Ascending aorta (tissue), 2 donors: Measurements from ENCODE around the gene MAML3. TPM values are rescaled to one million over a fixed set of nuclear protein-coding genes. Genes with fewer than 3 reads are reported as not detected.
A peak's percentile ranks its signal among the peaks of the same experiment; 100 is the strongest.

ENCODE experiments used
- DNase-seq, 2 donors: peaks; one replicate each; pipeline ENCODE4 v3.0.0-alpha.2; 2019; ENCODE audit warnings: low spot score in 2 of 2
- H3K27ac ChIP-seq, 2 donors: fragments of 200-600 bp; sonication (generic); one replicate each; pipeline ENCODE4 v1.5.1; 2016 to 2017; ENCODE audit warnings: mild to moderate bottlenecking in 1 of 2
- H3K27me3 ChIP-seq: fragments of 200-600 bp; sonication (generic); one replicate; pipeline ENCODE4 v1.5.1; 2017
- H3K36me3 ChIP-seq, 2 donors: fragments of 200-600 bp; sonication (generic); one replicate each; pipeline ENCODE4 v1.5.1; 2016
- H3K4me1 ChIP-seq, 2 donors: fragments of 200-600 bp; sonication (generic); one replicate each; pipeline ENCODE4 v1.5.1; 2016 to 2017; ENCODE audit warnings: mild to moderate bottlenecking in 1 of 2
- H3K4me3 ChIP-seq, 2 donors: fragments of 200-600 bp; sonication (generic); one replicate each; pipeline ENCODE4 v1.5.1; 2016 to 2017; ENCODE audit warnings: mild to moderate bottlenecking in 1 of 2
- H3K9me3 ChIP-seq, 2 donors: fragments of 200-600 bp; sonication (generic); one replicate each; pipeline ENCODE4 v1.5.1; 2016
- CTCF ChIP-seq, 3 experiments: fragments of 200-600 bp in 2 of 3; fragments of 450-650 bp in 1 of 3; sonication (generic) in 2 of 3; IDR thresholded peaks; one replicate each; pipeline ENCODE4 v1.5.1; 2016 to 2019; ENCODE audit warnings: antibody characterized with exemption in 3 of 3, mild to moderate bottlenecking in 1 of 3, moderate library complexity in 1 of 3
- intact Hi-C: fragments of 100-400 bp; cut with DNase I; formaldehyde crosslinking; loops from one replicate; pipeline ENCODE4 v1.15.1; 2023
- total RNA-seq: library from RNA; depleted of rRNA; stranded (reverse); fragments of >200 nt; gene quantifications from one replicate; pipeline ENCODE4 v1.1.0, GENCODE V29; 2016

MAML3 gene
- total RNA-seq, 1 donor from 2014 or later, result 4.7 TPM

GRCh38 chr4:140090215-140090731, 63.7 kb downstream of the MAML3 start:
- no peak for TF ChIP-seq CTCF (IDR thresholded peaks at IDR 0.05)
- intact Hi-C loops, result no loop called here
- Histone ChIP-seq H3K9me3 (no peaks in the 10 kb centered on the region), H3K4me3 (no peak overlapping the region), H3K36me3 (no peaks in the 10 kb centered on the region), H3K27me3 (no peaks in the 10 kb centered on the region), H3K4me1 (peaks cover 3 to 17% of the 10 kb centered on the region in 2 donors), H3K27ac (no peak overlapping the region)
- DNase-seq, result no peak

GRCh38 chr4:140089216-140089615, 64.8 kb downstream of the MAML3 start:
- Histone ChIP-seq H3K4me3 (no peak overlapping the region), H3K27ac (no peak overlapping the region), H3K9me3 (no peaks in the 10 kb centered on the region), H3K27me3 (no peaks in the 10 kb centered on the region), H3K4me1 (peaks cover 3 to 25% of the 10 kb centered on the region in 2 donors), H3K36me3 (no peaks in the 10 kb centered on the region)
- TF ChIP-seq CTCF (IDR thresholded peaks at IDR 0.05), result no peak
- intact Hi-C loops, result loop anchor here (5.0 kb wide), 1 partner anchor 63 kb away; the partner anchor contains the start of gene MAML3
- DNase-seq, result no peak

- TF ChIP-seq CTCF (IDR thresholded peaks at IDR 0.05), result no peak
- intact Hi-C loops, result loop anchor here (5.0 kb wide), 1 partner anchor 64 kb away; the partner anchor contains the start of gene MAML3
Observed at GRCh38 chr4:140088323-140088967, 65.5 kb downstream of the MAML3 start.

GRCh38 chr4:140085881-140086280, 68.1 kb downstream of the MAML3 start:
- H3K4me3 ChIP-seq, result peak overlapping the region in 1 of 2 donors; percentile 43
- H3K4me1 ChIP-seq, result peaks cover 0 to 23% of the 10 kb centered on the region in 2 donors
- intact Hi-C loops, result loop anchor here (5.0 kb wide), 1 partner anchor 66 kb away; the partner anchor contains the start of gene MAML3
- H3K27me3 ChIP-seq, result no peaks in the 10 kb centered on the region
- H3K9me3 ChIP-seq, result no peaks in the 10 kb centered on the region
- TF ChIP-seq CTCF (IDR thresholded peaks at IDR 0.05), result no peak
- peak overlapping the region; percentile 65 to 66 for H3K27ac ChIP-seq
- H3K36me3 ChIP-seq, result no peaks in the 10 kb centered on the region
- DNase-seq, result no peak

More at GRCh38 chr4:140088323-140088967, 65.5 kb downstream of the MAML3 start:
- Histone ChIP-seq H3K4me3 (no peak overlapping the region), H3K27ac (no peak overlapping the region), H3K4me1 (peaks cover 0 to 23% of the 10 kb centered on the region in 2 donors), H3K36me3 (no peaks in the 10 kb centered on the region), H3K27me3 (no peaks in the 10 kb centered on the region), H3K9me3 (no peaks in the 10 kb centered on the region)
- no peak for DNase-seq

GRCh38 chr4:140085062-140085622, 68.8 kb downstream of the MAML3 start:
- no peak for TF ChIP-seq CTCF (IDR thresholded peaks at IDR 0.05)
- Histone ChIP-seq H3K4me1 (peaks cover 0 to 23% of the 10 kb centered on the region in 2 donors), H3K4me3 (peak overlapping the region in 1 of 2 donors; percentile 43), H3K9me3 (no peaks in the 10 kb centered on the region), H3K27me3 (no peaks in the 10 kb centered on the region), H3K36me3 (no peaks in the 10 kb centered on the region), H3K27ac (peak overlapping the region; percentile 65 to 66)
- intact Hi-C loops, result loop anchor here (5.0 kb wide), 1 partner anchor 67 kb away; the partner anchor contains the start of gene MAML3
- no peak for DNase-seq
